H1 (cell line): ENCODE measurements around the gene PLD3. TPM values are rescaled to one million over a fixed set of nuclear protein-coding genes. Genes with fewer than 3 reads are reported as not detected.

ENCODE experiments used
- CTCF ChIA-PET: fragments of 300-600 bp; sonication (Branson Sonifier 250); formaldehyde crosslinking; loops from one replicate; lab custom pipeline; 2021; ENCODE audit not compliant: partially characterized antibody; lab: Charles Lee
- POLR2A ChIA-PET: fragments of 300-600 bp; sonication (Branson Sonifier 250); formaldehyde crosslinking; loops from one replicate; lab custom pipeline; 2021; ENCODE audit warnings: inconsistent platforms; ENCODE audit not compliant: partially characterized antibody; lab: Charles Lee
- DNase-seq, 2 experiments: peaks; one replicate each; pipeline versions ENCODE4 v3.0.0 to v3.0.0-alpha.2; 2010 to 2022; ENCODE audit warnings: low spot score in 2 of 2, low read depth in 1 of 2, mixed read lengths in 1 of 2
- FAIRE-seq: peaks from 2 replicates; lab custom pipeline; 2011; peaks lifted over from hg19 to GRCh38; lab: Jason Lieb, UNC
- H2AFZ ChIP-seq: 2 replicates; pipeline ENCODE4 v1.8.1; 2012; ENCODE audit warnings: low read length, inconsistent platforms
- H2AK5ac ChIP-seq: 2 replicates; pipeline ENCODE4 v1.6.1; 2013; ENCODE audit warnings: low read depth, low read length
- H2BK120ac ChIP-seq: replicated peaks from 2 replicates; pipeline ENCODE3; 2013; ENCODE audit warnings: low read depth, low read length, inconsistent platforms
- H2BK12ac ChIP-seq: 2 replicates; pipeline ENCODE4 v1.6.1; 2013; ENCODE audit warnings: low read depth, low read length
- H2BK15ac ChIP-seq: 2 replicates; pipeline ENCODE4 v1.6.1; 2013; ENCODE audit warnings: low read length
- H2BK20ac ChIP-seq: 2 replicates; pipeline ENCODE4 v1.6.1; 2013; ENCODE audit warnings: low read length
- H2BK5ac ChIP-seq: 2 replicates; pipeline ENCODE4 v1.6.1; 2013; ENCODE audit warnings: low read depth, low read length
- H3K14ac ChIP-seq: 2 replicates; pipeline ENCODE4 v1.6.1; 2013; ENCODE audit warnings: inconsistent platforms; ENCODE audit not compliant: insufficient read length
- H3K18ac ChIP-seq: 2 replicates; pipeline ENCODE4 v1.6.1; 2013; ENCODE audit warnings: low read length; ENCODE audit errors: extremely low read depth
- H3K23ac ChIP-seq: 2 replicates; pipeline ENCODE4 v1.6.1; 2013; ENCODE audit warnings: inconsistent platforms; ENCODE audit not compliant: insufficient read length
- H3K23me2 ChIP-seq: 2 replicates; pipeline ENCODE4 v1.6.1; 2013; ENCODE audit warnings: low read depth, low read length
- H3K27ac ChIP-seq: 2 replicates; pipeline ENCODE4 v1.6.1; 2011; ENCODE audit warnings: low read depth, low read length, inconsistent platforms
- H3K27me3 ChIP-seq, 4 experiments: replicated peaks in 1 of 4; 1 replicate in 1 of 4; 2 replicates in 3 of 4; pipeline versions ENCODE4 v1.6.1 to v1.8.1; 2011 to 2013; ENCODE audit warnings: low read length in 3 of 4, mild to moderate bottlenecking in 3 of 4, inconsistent platforms in 2 of 4, mixed read lengths in 2 of 4, moderate library complexity in 1 of 4; ENCODE audit not compliant: control insufficient read depth in 3 of 4, insufficient read depth in 3 of 4; ENCODE audit errors: extremely low read depth in 1 of 4
- H3K36me3 ChIP-seq, 4 experiments: 2 replicates each; pipeline versions ENCODE4 v1.6.1 to v1.8.1; 2011 to 2013; ENCODE audit warnings: mild to moderate bottlenecking in 4 of 4, low read length in 3 of 4, moderate library complexity in 2 of 4, control low read depth in 1 of 4, inconsistent platforms in 1 of 4; ENCODE audit not compliant: insufficient read depth in 4 of 4, control insufficient read depth in 2 of 4
- H3K4ac ChIP-seq: replicated peaks from 2 replicates; pipeline ENCODE3; 2013; ENCODE audit warnings: low read length, low read depth, mixed read lengths, inconsistent platforms; ENCODE audit not compliant: insufficient read length
- H3K4me1 ChIP-seq, 4 experiments: replicated peaks in 1 of 4; 1 replicate in 1 of 4; 2 replicates in 3 of 4; pipeline versions ENCODE4 v1.6.1 to v1.8.1; 2011 to 2013; ENCODE audit warnings: low read length in 3 of 4, inconsistent platforms in 2 of 4, mixed read lengths in 1 of 4; ENCODE audit not compliant: insufficient read depth in 4 of 4, control insufficient read depth in 3 of 4
- H3K4me2 ChIP-seq, 2 experiments: 2 replicates each; pipeline versions ENCODE4 v1.6.1 to v1.8.1; 2011 to 2013; ENCODE audit warnings: low read depth in 2 of 2, low read length in 2 of 2, control low read depth in 1 of 2, inconsistent platforms in 1 of 2, mild to moderate bottlenecking in 1 of 2; ENCODE audit not compliant: insufficient read depth in 1 of 2
- H3K4me3 ChIP-seq, 4 experiments: fragments of 200-600, 300-600 bp in 1 of 4; sonication (generic), shearing (Covaris generic), sonication (Bioruptor Twin) in 1 of 4; 2 replicates each; pipeline versions ENCODE4 v1.5.1 to v1.8.1; 2011 to 2016; ENCODE audit warnings: low read length in 4 of 4, low read depth in 3 of 4, control low read depth in 2 of 4, inconsistent platforms in 2 of 4, mild to moderate bottlenecking in 2 of 4, mixed read lengths in 1 of 4, moderate library complexity in 1 of 4; ENCODE audit not compliant: insufficient read depth in 2 of 4; ENCODE audit errors: extremely low read depth in 1 of 4
- H3K56ac ChIP-seq: replicated peaks from 2 replicates; pipeline ENCODE3; 2013; ENCODE audit warnings: low read depth, mild to moderate bottlenecking, mixed read lengths, low read length, inconsistent platforms; ENCODE audit not compliant: insufficient read length
- H3K79me1 ChIP-seq: 2 replicates; pipeline ENCODE4 v1.6.1; 2013; ENCODE audit warnings: low read depth, low read length, control low read depth
- H3K79me2 ChIP-seq, 2 experiments: 2 replicates each; pipeline versions ENCODE4 v1.6.1 to v1.8.1; 2012 to 2013; ENCODE audit warnings: low read length in 2 of 2, mild to moderate bottlenecking in 2 of 2, inconsistent platforms in 1 of 2; ENCODE audit not compliant: insufficient read depth in 2 of 2, control insufficient read depth in 1 of 2
- H3K9ac ChIP-seq, 4 experiments: replicated peaks in 1 of 4; 1 replicate in 1 of 4; 2 replicates in 3 of 4; pipeline versions ENCODE4 v1.6.1 to v1.8.1; 2011 to 2013; ENCODE audit warnings: low read depth in 3 of 4, low read length in 3 of 4, control low read depth in 2 of 4, mild to moderate bottlenecking in 2 of 4, moderate library complexity in 2 of 4, inconsistent platforms in 1 of 4; ENCODE audit errors: extremely low read depth in 1 of 4
- H3K9me3 ChIP-seq, 2 experiments: 2 replicates each; pipeline versions ENCODE4 v1.6.1 to v1.8.1; 2012 to 2013; ENCODE audit warnings: mild to moderate bottlenecking in 2 of 2, moderate library complexity in 2 of 2, control low read depth in 1 of 2, inconsistent platforms in 1 of 2, low read depth in 1 of 2, low read length in 1 of 2, mixed read lengths in 1 of 2; ENCODE audit not compliant: insufficient read depth in 2 of 2
- H4K20me1 ChIP-seq, 2 experiments: replicated peaks in 1 of 2; 2 replicates each; pipeline versions ENCODE3 to v1.8.1; 2011 to 2013; ENCODE audit warnings: inconsistent platforms in 2 of 2, low read length in 2 of 2, mild to moderate bottlenecking in 1 of 2; ENCODE audit not compliant: insufficient read depth in 2 of 2, control insufficient read depth in 1 of 2
- H4K5ac ChIP-seq: 2 replicates; pipeline ENCODE4 v1.6.1; 2013; ENCODE audit warnings: low read length, low read depth, mixed read lengths, inconsistent platforms; ENCODE audit not compliant: insufficient read length
- H4K8ac ChIP-seq: 2 replicates; pipeline ENCODE4 v1.8.0; 2013; ENCODE audit warnings: mild to moderate bottlenecking, moderate library complexity, low read length, inconsistent platforms; ENCODE audit not compliant: insufficient read depth; ENCODE audit errors: extremely low read depth
- H4K91ac ChIP-seq: replicated peaks from 2 replicates; pipeline ENCODE3; 2013; ENCODE audit warnings: low read length, mixed read lengths, inconsistent platforms; ENCODE audit not compliant: insufficient read length
- CBX5 ChIP-seq: fragments of 300-800, 300-1000 bp; sonication (generic); IDR thresholded peaks from 2 replicates; pipeline ENCODE4 v1.7.1; 2016; ENCODE audit warnings: antibody characterized with exemption, low read length, low read depth
- CEBPB ChIP-seq: IDR thresholded peaks from 2 replicates; pipeline ENCODE4 v1.6.1; 2012; ENCODE audit warnings: low read depth, low read length
- CHD2 ChIP-seq: IDR thresholded peaks from 2 replicates; pipeline ENCODE4 v1.6.1; 2012; ENCODE audit warnings: low read length, improper control_type of control experiment
- CREB1 ChIP-seq: IDR thresholded peaks from 2 replicates; pipeline ENCODE4 v1.6.1; 2012; ENCODE audit warnings: inconsistent platforms
- EGR1 ChIP-seq: IDR thresholded peaks from 2 replicates; pipeline ENCODE4 v1.6.1; 2011; ENCODE audit warnings: low read depth, low read length, borderline replicate concordance
- GTF2F1 ChIP-seq: IDR thresholded peaks from 2 replicates; pipeline ENCODE4 v1.6.1; 2012; ENCODE audit warnings: low read depth, low read length, improper control_type of control experiment, borderline replicate concordance
- KDM1A ChIP-seq: fragments of 200-600, 300-600 bp; sonication (generic); IDR thresholded peaks from 2 replicates; pipeline ENCODE4 v1.7.1; 2016; ENCODE audit warnings: mild to moderate bottlenecking, low read length, borderline replicate concordance
- POLR2AphosphoS5 ChIP-seq: IDR thresholded peaks from 2 replicates; pipeline ENCODE4 v1.6.1; 2011; ENCODE audit warnings: low read depth, low read length
- RBBP5 ChIP-seq: IDR thresholded peaks from 2 replicates; pipeline ENCODE4 v1.7.1; 2012; ENCODE audit warnings: low read depth, mild to moderate bottlenecking, inconsistent platforms, low read length, moderate library complexity, borderline replicate concordance
- SRF ChIP-seq: IDR thresholded peaks from 2 replicates; pipeline ENCODE4 v1.6.1; 2011; ENCODE audit warnings: mild to moderate bottlenecking, low read depth, low read length, moderate library complexity
- WGBS, 2 experiments: shearing (Covaris generic) in 1 of 2; methylation state at CpG; one replicate each; pipeline versions ENCODE4 v1.1.6 to v1.1.7; 2013 to 2015; ENCODE audit warnings: low lambda C conversion rate in 2 of 2, mixed read lengths in 2 of 2, inconsistent platforms in 1 of 2, low coverage in 1 of 2, missing lambda C conversion rate in 1 of 2; ENCODE audit not compliant: insufficient replicate concordance in 2 of 2, insufficient coverage in 1 of 2, insufficient read length in 1 of 2; ENCODE audit errors: extremely low coverage in 1 of 2, missing lambda C conversion rate in 1 of 2; 5-methylcytosine and 5-hydroxymethylcytosine counted together
- polyA plus RNA-seq, 7 experiments: library from polyadenylated mRNA; depleted of rRNA in 3 of 7; stranded (reverse) in 5 of 7; unstranded in 2 of 7; fragments of >200 nt in 5 of 7; fragments of 200-250 nt in 2 of 7; gene quantifications; 1 replicate in 5 of 7; 2 replicates in 1 of 7; 4 replicates in 1 of 7; pipeline versions ENCODE4 v1.2.1 to v1.2.3, GENCODE V29; 2011 to 2013; ENCODE audit warnings: missing spikeins in 2 of 7, mixed read lengths in 2 of 7
- total RNA-seq: library from RNA; stranded (reverse); fragmentation: NEBNext Ultra II Directional; extraction: Animal tissue kit (Norgen Biotek cat#: 25700); gene quantifications from 2 replicates; pipeline ENCODE4 v1.2.1, GENCODE V29; 2021
- TF ChIP-seq, protein P1 (sequence below): IDR thresholded peaks from 2 replicates; pipeline ENCODE4 v1.6.1; 2012; ENCODE audit warnings: inconsistent platforms

The PLD3 gene
- total and polyA plus RNA-seq, 2 of the 8 experiments (the other 6 are each of a cell fraction or from before 2014, with no cell fraction given): 180 to 543 TPM

DNA sequence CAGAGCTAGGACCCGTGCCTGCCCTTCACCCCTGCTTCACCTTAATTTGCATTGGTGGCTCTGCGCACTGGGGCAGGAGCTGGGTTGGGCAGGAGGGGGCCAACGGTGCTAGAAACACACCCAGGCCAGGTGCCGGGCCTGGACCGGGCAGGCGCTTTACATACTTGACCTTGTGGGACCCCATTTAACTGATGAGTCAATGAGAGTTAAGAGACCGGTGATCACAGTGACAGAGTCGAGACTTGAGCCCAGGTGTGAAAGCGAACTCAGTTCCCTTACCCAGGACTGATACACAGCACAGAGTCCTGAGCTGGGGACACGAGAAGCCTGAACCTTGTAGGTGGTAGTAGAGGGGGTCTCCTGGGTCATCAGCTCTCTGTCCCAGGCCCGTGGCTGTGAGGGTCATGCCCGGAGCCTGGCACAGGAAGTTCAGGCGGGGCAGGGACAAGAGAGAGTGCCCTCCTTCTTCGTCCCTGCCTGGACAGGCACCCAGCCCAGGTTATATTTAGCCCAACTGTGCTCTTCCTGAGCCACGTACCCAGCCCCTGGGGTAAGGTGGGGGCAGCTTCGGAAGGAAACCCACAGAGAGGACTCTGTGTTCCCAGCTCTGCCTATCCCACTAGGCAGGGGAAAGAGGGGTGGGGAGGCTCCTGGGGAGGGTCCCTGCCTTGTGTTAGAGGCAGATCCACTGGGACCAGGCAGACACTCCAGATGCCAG is 62.8 kb downstream of the PLD3 start:
- Histone ChIP-seq H3K9ac (peak overlapping the region in 1 of 4 experiments; percentile 9; a peak in 1 of 7 replicates), H2BK120ac (no peak overlapping the region), H3K14ac (no peak overlapping the region), H3K4me1 (peaks cover 7 to 21% (median 13%) of the 10 kb centered on the region in 4 experiments), H3K9me3 (no peaks in the 10 kb centered on the region), H3K79me1 (no peaks in the 10 kb centered on the region), H4K8ac (no peak overlapping the region), H3K79me2 (no peaks in the 10 kb centered on the region), H3K56ac (no peak overlapping the region), H2BK5ac (peak overlapping the region; percentile 44; the same call in 1 of the 2 replicates), H3K4me3 (no peak overlapping the region), H4K5ac (peak overlapping the region; percentile 20), H3K23me2 (no peaks in the 10 kb centered on the region), H2BK20ac (0 out of 2 replicates have a peak overlapping the region, but pooled peaks have one; percentile 61), H3K18ac (peak overlapping the region; percentile 71), H4K91ac (peak overlapping the region; percentile 66), H2BK12ac (peak overlapping the region; percentile 77; the same call in 1 of the 2 replicates), H2BK15ac (peak overlapping the region; percentile 88; the same call in 1 of the 2 replicates), H3K27ac (no peak overlapping the region), H3K4me2 (no peak overlapping the region), H3K27me3 (no peaks in the 10 kb centered on the region), H3K4ac (peak overlapping the region; percentile 59), H4K20me1 (no peaks in the 10 kb centered on the region), H2AK5ac (peak overlapping the region; percentile 3; the same call in 1 of the 2 replicates), H2AFZ (no peak overlapping the region), H3K36me3 (no peaks in the 10 kb centered on the region), H3K23ac (no peak overlapping the region)
- 85% methylated on average over 16 of the region's 16 CpGs; no CpG with 5 or more reads in 1 of the 2 experiments for WGBS, 2 experiments
- ChIA-PET POLR2A (interaction anchor here (1.0 to 6.4 kb wide), 10 partner anchors 7 to 45 kb away, joined by 3 to 27 read pairs (median 4); partner anchors contain the start of genes SERTAD1 and SERTAD3), CTCF (interaction anchor here (0.7 to 5.1 kb wide), 6 partner anchors 8 to 119 kb away, joined by 3 to 41 read pairs (median 3); no protein-coding TSS in a partner anchor)
- DNase-seq (no peak), FAIRE-seq (no peak)
- TF ChIP-seq EGR1 (no peak), CBX5 (no peak), CHD2 (no peak), CEBPB (no peak), CREB1 (no peak), POLR2AphosphoS5 (no peak), GTF2F1 (no peak), SRF (no peak), RBBP5 (no peak), KDM1A (no peak)
- TF ChIP-seq, protein P1, sequence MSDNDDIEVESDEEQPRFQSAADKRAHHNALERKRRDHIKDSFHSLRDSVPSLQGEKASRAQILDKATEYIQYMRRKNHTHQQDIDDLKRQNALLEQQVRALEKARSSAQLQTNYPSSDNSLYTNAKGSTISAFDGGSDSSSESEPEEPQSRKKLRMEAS: no peak
